GM21717 (cell line): ENCODE measurements around the gene RNH1.
A peak's percentile ranks its signal among the peaks of the same experiment; 100 is the strongest.
"Not testable (repeated sequence)": the region's sequence is repeated elsewhere in the genome, so short reads cannot be mapped to it uniquely, and the experiment has no call there.

Experiments used
- ATAC-seq: cut with Tn5 transposase; IDR thresholded peaks from one replicate; pipeline ENCODE4 v1.9.1; 2021; ENCODE audit warnings: mild to moderate bottlenecking, moderate library complexity; ENCODE audit not compliant: unreplicated experiment

The RNH1 gene

DNA sequence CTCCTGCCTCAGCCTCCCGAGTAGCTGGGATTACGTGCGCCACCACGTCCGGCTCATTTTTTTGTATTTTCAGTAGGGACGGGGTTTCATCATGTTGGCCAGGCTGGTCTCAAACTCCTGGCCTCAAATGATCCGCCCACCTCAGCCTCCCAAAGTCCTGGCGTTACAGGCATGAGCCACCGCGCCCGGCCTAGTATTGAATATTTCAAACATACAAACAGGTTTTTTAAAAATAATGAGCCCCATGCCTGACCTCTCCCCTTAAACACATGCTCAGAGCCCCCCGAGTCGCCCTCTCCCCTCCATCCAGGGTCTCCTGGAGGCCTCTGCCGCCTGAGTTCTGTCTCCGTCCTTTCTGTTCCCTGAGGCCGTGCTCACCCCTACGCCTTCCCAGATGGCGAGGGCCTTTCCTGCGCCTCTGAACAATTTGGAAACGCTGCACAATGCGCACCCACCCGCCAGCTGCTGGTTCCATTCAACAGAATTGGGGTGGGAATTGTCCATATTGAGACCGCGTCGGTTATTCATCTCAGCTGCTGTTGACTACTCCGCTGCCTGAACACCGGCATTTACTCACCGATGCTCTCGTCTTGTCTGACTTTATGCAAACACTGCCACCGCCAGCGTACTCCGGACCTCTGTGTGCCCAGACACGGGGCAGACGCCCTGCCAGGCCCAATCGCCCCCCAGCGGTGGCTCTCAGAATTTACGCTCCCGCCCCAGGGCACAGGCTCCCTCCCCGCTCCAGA is 13.6 kb upstream of the RNH1 start:
- no peak for ATAC-seq

DNA sequence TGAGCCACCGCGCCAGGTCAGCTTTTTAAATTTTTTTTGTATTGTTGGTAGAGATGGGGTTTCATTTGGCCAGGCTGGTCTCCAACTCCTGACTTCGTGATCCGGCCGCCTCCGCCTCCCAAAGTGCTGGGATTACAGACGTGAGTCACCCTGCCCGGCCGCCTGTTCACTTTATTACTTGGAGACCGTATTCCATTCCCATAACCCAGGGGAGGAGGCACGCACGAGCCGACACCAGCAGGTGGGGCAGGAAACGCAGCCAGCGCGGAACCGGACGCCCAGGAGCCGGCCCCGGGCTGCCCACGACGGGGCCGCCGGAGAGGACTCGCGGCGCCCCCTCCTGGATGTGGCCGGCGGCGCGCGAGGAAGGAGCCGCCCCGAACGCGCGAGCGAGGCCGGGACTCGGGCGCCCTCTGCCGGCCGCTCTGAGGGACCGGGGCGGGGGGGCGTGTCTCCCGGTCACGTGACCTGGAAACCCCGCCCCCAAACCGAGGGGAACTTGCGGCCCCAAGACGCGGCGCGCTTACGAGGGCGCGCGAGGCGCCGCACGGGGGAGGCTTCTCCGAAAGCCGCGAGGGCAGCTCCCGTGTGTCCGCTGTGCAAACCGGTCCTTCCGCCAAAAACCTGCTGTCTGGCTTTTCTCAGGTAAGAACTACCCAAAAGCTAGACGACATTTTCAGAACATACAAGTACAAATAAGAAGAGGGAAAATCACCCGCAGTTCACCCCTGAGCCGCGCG is 11.6 kb upstream of the RNH1 start:
- ATAC-seq, result peak; percentile 72

DNA sequence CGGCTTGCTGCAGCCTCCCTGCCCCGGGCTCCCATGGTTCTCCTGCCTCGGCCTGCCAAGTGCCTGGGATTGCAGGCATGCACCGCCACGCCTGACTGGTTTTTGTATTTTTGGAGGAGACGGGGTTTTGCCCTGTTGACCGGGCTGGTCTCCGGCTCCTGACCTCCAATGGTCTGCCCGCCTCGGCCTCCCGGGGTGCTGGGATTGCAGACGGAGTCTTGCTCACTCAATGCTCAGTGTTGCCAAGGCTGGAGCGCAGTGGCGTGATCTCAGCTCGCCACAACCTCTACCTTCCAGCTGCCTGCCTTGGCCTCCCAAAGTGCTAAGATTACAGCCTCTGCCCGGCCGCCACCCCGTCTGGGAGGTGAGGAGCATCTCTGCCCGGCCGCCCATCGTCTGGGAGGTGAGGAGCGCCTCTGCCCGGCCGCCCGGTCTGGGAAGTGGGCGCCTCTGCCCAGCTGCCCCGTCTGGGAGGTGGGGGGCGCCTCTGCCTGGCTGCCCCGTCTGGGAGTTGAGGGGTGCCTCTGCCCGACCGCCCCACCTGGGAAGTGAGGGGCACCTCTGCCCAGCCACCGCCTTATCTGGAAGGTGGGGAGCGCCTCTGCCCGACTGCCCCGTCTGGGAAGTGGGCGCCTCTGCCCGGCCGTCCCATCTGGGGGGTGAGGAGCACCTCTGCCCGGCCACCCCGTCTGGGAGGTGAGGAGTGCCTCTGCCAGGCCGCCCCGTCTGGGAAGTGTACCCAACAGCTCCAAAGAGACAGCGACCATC is 10.1 kb upstream of the RNH1 start:
- not testable (repeated sequence) for ATAC-seq

DNA sequence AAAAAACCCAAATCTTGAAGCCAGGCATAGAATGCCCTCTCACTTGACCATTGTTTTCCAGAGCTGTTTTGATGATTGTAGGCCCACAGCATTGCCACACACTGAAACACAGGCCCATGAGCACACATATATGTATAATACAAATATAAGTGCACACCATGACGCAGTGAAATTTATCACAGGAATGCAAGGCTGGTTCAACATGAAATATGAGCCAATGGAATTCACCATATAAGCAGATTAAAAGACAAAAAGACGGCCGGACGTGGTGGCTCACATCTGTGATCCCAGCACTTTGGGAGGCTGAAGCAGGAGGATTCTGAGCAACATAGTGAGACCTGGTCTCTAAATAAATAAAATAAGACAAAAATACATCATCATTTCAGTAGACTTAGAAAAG is 9.4 kb upstream of the RNH1 start:
- no peak for ATAC-seq

DNA sequence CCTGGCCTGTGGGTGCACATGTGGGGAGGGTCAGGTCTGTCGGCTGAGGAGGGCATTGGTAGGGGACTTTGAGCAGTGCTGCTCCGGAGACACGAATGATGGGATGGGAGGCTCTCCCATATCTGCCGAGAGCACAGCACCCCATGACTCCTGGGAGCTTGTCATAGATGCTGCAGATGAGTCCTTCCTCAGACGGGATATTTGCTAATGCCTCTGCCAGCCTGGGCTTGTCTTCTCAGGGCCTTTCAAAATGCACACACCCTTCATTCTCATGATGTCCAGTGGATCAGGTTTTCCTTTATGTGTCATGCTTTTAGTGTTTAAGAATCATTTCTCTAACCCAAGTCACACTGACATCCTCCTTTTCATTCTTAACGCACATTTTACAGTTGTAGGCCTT is 8.1 kb upstream of the RNH1 start:
- ATAC-seq, result no peak

DNA sequence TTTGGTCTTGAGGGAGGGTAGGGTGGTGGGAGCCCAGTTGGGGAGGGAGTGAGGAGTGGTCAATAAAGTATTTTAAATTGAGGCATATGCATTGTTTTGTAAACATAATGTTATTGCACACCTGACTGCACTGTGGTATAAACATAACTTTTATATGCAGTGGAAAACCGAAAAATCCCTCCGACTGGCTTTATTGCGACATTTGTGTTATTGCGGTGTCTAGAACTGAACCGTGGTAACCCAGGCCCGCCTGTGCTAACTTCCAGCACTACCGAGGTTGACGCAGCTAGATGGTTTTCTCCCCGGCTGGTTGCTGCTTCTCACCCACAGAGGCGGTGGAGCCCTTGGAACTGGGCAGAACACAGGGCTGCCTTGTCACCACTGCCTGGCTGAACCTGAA is 7.6 kb upstream of the RNH1 start:
- no peak for ATAC-seq

DNA sequence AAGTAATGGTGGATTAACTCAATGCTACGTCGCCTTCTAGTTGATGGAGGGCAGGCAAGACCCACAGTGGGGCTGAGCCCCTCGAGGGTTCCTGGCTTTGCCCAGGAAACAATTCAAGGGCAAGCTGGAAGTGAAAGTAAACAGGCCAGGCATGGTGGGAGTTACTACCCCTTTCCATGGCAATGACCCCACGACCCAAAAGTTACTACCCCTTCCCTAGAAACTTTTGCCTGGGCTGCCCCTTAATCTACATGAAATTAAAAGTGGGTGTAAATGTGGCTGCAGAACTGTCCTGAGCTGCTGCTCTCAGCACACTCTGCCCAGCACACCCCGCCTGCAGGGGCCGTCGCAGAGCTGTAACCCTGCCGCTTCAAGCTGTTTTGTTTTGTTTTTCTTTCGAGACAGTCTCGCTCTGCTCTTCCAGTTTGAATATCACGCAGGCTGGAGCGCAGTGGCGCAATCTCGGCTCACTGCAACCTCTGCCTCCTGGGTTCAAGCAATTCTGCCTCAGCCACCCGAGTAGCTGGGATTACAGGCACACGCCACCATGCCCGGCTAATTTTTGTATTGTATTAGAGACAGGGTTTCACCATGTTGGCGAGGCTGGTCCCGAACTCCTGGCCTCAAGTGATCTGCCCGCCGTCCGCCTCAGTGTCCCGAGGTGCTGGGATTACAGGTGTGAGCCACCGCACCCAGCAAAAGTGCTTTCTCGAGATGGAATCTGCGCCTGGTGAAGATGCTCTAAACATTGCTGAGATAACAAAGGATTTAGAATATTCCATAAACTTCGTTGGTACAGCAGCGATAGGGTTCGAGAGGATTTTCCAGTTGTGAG is 5.9 kb upstream of the RNH1 start:
- ATAC-seq, result no peak

DNA sequence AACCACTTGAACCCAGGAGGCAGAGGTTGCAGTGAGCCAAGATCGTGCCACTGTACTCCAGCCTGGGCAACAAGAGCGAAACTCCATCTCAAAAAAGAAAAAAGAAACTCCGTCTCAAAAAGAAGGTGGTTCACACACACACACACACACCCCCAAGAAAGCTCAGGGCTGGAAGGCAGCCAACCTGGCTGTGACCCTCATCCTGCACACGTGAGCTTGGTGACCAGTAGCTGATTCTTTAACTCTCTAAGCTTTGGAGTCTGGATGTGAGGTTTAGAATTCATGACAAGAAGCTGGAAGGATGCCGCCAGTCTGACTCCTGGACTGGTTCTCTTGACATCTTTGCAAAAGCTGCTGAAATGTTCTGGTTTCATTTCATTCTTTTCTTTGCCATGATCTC is 1.9 kb upstream of the RNH1 start:
- no peak for ATAC-seq

DNA sequence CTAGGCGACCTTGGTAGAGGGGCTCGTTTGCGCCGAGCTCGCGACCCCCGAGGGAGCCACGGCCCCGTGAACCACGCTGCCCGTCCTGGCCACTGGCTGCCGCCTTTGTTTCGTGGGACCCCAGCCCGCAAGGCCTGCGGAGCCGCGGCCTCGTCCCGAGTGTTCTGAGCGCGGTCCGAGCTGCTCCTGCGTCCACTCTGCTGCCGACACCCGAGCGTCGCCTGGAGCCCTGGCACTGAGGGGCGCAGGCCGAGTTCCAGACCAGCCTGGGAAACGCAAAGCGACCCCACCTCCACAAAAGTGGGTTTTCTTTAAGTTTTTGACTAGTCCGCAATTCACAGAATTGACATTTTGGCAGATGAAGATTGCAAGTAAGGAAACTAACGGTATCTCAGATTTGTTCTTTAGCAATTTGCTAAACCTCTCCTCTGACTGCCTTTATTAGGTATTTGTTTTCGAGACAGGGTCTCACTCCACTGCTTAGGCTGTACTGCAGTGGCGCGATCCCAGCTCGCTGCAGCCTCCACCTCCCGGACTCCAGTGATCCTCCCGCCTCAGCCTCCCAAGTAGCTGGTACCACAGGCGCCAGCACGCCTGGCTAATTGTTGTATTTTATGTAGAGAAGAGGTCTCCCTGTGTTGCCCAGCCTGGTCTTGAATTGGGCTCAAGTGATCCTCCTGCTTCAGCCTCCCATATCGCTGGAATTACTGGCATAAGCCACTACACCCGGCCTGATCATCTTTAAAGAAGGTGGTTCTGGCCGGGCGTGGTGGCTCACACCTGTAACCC is 879 bp upstream of the RNH1 start:
- no peak for ATAC-seq

DNA sequence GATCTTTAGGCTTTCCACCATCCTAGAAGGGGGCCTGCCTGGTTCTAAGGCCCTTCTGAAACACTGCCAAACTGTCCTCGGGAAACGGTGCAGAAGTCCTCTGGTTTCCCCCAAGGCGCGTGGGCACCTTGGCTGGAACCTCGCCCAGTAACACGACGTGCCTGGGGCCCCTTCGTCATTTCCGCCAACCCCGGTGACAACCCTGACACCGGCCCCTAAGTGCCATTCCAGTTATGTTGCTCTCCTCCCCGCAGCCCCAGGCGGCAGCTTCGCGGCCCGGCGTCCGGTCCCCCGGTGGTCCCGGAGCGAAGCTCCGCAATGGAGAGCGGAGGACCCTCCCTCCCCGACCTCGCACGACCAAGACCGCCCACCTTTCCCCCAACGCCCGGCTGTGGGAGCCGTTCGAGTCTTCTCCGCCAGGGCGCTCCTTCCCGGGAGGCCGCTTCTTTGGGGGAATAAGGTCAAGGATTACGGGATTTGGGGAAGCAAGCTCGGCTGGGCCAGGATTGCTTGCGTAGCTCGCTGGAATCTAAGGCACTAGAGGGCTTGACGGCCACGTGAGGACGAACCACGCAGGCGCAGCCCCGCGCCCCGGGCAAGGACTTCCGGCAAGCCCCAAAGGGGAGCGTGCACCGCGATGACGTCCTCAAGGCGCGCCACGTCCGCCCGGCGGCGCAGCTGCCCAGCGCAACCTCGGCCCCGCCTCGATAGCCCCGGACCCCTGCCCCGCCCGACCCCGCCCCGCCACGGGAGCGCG is 626 bp downstream of the RNH1 start:
- peak; percentile 61 for ATAC-seq

DNA sequence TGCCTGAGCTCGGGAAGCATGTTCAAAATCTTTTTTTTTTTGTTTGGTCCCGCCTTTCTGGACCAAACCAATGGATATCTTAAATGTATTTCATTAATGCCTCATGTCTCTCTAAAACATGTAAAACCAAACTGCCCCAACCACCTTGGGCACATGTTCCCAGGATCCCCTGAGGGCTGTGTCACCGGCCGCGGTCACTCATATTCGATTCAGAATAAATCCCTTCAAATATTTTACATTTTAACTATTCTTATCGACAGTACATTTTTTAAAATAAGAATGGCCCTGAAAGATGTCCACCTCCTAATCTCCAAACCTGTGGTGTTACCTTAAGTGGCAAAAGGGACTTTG is 2.1 kb downstream of the RNH1 start:
- ATAC-seq, result no peak

DNA sequence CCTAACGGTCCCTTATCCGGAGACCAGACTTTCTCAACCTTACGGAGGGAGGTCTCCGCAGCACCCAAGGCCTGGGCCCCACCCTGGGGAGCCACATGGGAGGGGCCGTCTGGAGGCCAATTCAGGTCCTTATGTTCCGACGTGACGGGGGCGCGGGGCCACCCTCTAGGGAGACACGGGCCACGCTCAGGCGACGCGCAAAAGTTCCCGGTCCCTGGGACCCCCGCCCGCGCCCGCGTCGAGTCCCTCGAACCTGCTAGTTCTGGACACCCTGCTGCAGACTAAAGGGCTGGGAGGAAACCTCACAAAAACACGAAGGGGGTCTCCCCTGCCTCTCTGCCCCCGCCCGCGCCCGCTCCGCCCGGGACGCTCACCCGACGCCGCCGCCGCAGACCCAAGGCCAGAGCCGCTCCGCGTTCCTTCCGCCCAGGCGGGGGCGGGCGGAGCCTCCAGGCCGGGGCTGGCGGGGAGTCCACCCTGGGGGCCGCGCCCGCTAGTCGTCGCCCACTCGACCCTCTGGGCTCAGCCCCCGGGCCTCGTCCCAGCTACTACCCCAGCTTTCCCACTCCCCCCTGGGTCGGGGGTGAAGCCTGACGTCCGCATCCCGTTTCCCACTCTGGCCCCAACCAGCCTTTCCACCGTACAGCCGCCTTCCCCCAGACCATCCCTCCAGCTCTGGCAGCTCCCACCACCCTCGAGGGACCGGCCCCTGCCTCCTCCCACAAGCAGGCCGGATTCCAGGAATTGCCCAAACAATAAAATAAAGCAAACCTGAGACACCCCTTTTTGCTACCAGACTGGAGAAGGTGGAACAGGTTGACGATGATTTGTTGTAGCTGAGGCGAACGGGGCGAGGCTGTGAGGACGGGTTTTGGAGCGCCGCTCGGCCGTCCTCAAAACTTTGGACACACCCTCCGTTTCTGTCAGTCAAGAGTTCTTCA is 2.7 kb downstream of the RNH1 start:
- ATAC-seq, result no peak

DNA sequence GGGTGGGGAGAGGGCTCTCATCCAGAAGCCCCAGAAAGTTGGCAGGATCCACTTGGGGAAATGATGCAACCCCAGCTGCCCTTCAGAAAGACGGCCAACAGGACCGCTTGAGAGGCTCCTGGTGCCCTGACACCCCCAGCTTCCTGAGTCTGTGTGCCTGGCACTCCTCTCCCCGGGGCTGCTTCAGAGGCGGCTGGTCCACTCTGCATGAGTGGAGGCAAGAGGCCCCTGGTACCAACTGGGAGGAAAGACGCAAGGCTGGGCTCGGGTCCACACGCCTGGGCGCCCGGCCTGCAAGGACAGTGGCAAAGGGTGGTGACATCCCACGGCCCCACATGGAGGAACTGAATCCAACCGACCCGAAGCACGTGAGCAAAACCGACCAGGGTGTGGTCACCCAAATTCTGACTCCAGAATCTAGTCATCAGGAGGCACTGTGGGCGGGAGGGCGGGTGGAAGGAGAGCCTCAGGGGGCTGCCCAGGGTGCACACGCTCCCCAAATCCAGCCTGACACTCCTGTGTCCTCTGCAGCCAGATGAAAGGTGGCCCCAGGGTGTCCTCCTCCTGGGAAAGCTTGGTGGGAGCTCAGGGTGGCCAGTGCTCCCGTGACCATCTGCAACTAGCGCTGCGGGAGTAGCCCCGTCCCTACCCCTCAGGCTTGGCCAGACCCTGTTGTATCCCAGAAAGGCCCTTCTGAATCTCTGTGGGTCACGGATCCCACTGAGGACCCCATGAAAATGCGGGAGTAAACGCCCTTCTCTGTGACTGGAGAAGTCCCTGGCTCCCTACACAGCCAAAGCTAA is 3.7 kb downstream of the RNH1 start:
- ATAC-seq, result no peak

DNA sequence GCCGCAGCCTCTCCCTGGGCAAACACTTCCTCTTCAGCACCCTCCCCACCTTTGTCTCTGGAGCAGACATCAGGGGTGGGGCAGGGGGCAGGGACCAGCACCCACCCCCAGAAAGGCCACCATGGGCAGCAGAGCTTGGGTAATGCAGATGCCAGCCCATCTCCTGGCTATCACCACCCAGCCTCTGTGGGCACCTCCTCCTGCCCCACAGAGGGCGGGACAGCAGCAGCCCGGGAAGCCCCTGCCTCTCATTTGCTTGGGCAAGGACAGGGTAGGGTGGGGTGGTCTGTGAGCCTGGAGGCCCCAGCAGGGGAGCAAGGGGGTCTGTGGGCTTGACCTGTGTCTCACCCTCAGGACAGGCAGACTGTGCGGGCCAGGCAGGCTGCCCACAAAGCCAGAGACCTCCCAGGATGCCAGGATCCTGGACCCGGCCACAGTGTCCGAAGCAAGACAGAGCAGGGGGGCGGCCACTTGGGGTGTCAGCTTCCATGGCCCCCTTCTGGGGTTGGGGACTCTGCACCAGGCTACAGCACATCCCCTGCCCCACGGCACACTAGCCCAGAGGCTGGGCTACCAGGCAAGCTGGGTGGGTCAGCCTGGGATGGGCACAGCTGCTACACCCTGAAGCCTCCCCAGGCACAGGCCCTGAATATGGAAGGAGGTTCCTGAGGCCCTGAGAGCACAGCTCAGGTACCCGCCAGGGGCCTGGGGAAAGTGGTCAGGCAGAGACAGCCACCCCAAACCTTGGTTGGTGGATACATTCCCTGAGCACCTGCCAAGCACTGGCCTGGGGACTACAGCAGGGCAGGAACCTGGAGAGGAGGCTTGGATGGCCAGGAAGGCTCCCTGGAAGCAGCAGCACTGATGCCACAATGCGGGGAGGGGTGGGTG is 4.5 kb downstream of the RNH1 start:
- no peak for ATAC-seq

DNA sequence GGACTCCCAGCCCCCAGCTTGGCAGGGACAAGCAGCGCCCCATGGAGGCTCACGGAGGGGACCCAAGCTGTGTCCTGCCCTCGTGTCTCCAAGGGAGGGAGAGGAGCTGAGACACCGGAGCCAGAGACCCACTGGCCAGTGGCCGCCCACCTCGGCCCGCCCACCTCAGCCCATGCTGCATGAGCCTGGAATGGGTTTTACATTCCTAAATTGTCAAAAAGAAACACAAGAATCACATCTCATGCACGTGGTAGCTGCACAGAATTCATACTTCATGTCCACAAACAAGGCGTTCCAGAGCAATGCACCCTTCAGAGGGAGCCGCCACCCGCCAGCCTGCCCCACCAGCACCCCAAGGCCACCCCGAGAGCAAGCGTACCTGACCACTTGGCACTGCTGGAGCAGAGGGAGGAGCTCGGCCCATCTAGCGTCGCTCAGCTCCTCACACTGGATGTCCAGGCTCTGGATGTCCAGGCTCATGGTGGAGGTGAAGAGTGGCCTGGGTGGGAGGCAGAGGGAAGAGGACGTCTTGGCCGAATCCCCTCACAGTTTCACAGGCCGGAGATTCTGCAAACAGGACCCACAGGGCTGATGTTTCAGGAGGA is 5.3 kb downstream of the RNH1 start:
- ATAC-seq, result no peak

DNA sequence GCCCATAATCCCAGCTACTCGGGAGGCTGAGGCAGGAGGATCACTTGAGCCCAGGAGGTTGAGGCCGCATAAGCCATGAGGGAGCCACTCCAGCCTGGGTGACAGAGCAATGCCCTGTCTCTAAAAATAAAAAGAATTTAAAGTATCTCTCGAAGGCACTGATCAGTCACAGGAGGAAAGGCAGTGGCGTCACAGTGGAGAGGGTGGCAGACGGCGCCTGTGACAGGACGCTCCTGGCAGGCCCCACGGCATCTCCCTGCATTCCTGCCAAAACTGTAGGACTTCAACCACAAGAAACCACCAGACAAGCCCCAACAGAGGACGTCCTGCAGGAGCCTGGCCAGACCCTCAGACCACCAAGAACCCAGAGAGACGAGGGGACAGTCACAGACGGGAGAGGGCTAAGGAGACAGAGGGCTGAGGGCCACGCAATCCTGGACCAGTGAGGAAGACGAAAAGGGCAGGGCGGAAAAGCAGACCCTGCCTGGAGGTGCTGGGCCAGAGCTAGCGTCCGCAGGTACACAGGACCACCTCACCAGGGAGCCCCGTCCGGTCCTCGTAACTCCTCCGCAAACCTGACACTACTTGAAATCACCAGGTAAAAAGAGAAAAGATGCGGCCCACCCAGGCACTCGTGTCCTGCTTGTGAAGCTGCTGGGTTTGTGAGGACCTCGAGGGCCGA is 5.9 kb downstream of the RNH1 start:
- ATAC-seq, result no peak
